Cardiac muscle cell (in vitro differentiated cells and primary cell): ENCODE data around the gene HOXB3. TPM values are rescaled to one million over a fixed set of nuclear protein-coding genes. Genes with fewer than 3 reads are reported as not detected.
"Not testable (repeated sequence)": the region's sequence is repeated elsewhere in the genome, so short reads cannot be mapped to it uniquely, and the experiment has no call there.

Experiments used
- DNase-seq, 2 donors: peaks; one replicate each; pipeline versions ENCODE4 v3.0.0 to v3.0.0-alpha.2; 2010 to 2017; ENCODE audit warnings: low read depth in 1 of 2, low spot score in 1 of 2
- H3K27ac ChIP-seq: fragments of 200-600 bp; sonication (generic); 2 replicates; pipeline ENCODE4 v1.5.1; 2016
- H3K27me3 ChIP-seq: fragments of 200-600 bp; sonication (generic); 2 replicates; pipeline ENCODE4 v1.6.0; 2016; ENCODE audit warnings: control low read depth
- H3K36me3 ChIP-seq: fragments of 200-600 bp; sonication (generic); 2 replicates; pipeline ENCODE4 v1.5.1; 2016; ENCODE audit warnings: control low read depth
- H3K4me1 ChIP-seq: fragments of 200-600 bp; sonication (generic); 2 replicates; pipeline ENCODE4 v1.8.1; 2017; ENCODE audit warnings: low read depth, mild to moderate bottlenecking, mixed run types
- H3K4me3 ChIP-seq: fragments of 200-600 bp; sonication (generic); 2 replicates; pipeline ENCODE4 v1.5.1; 2016; ENCODE audit warnings: mild to moderate bottlenecking
- H3K9me3 ChIP-seq: fragments of 200-600 bp; sonication (generic); 2 replicates; pipeline ENCODE4 v1.5.1; 2017; ENCODE audit warnings: low read depth, mild to moderate bottlenecking, control low read depth
- polyA plus RNA-seq: library from polyadenylated mRNA; unstranded; fragments of >200 nt; fragmentation: Nextera tagmentation; extraction: Ambion mirVana; gene quantifications from 2 replicates; pipeline ENCODE4 v1.2.1, GENCODE V29; 2016
- total RNA-seq: library from RNA; depleted of rRNA; stranded (reverse); fragments of >200 nt; gene quantifications from 2 replicates; pipeline ENCODE4 v1.2.3, GENCODE V29; 2016
- TF ChIP-seq, protein P1 (sequence below): IDR thresholded peaks from 2 replicates; pipeline ENCODE4 v1.5.1; 2012; ENCODE audit warnings: low read depth, mild to moderate bottlenecking, low read length

HOXB3 gene
- total and polyA plus RNA-seq, 2 experiments from 2014 or later = 24.9 to 37.7 TPM

DNA sequence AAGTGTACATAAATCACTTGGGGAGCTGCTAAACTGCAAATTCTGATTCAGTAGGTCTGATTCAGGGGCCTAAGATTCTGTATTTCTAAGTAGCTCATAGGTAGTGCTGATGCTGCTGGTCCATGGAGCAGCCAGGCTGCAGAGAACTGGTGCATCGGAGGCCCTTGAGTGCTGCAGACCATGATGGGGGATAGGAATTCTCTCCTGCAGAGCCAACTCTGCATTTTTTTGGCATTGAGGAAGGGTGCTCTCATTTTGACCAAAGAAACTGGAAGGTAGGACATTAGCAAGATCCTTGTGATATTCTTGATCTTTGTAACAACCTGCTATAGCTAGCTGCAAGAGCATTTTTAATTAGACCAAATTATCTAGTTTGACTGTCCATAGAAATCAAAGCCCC, 49.8 kb downstream of the HOXB3 start:
- peak overlapping the region; percentile 98 for H3K27ac ChIP-seq
- H3K27me3 ChIP-seq = no peaks in the 10 kb centered on the region
- peak overlapping the region; percentile 90 for H3K4me3 ChIP-seq
- H3K4me1 ChIP-seq = peaks cover 22% of the 10 kb centered on the region
- no peak for DNase-seq
- peaks cover 7% of the 10 kb centered on the region for H3K36me3 ChIP-seq
- TF ChIP-seq, protein P1, sequence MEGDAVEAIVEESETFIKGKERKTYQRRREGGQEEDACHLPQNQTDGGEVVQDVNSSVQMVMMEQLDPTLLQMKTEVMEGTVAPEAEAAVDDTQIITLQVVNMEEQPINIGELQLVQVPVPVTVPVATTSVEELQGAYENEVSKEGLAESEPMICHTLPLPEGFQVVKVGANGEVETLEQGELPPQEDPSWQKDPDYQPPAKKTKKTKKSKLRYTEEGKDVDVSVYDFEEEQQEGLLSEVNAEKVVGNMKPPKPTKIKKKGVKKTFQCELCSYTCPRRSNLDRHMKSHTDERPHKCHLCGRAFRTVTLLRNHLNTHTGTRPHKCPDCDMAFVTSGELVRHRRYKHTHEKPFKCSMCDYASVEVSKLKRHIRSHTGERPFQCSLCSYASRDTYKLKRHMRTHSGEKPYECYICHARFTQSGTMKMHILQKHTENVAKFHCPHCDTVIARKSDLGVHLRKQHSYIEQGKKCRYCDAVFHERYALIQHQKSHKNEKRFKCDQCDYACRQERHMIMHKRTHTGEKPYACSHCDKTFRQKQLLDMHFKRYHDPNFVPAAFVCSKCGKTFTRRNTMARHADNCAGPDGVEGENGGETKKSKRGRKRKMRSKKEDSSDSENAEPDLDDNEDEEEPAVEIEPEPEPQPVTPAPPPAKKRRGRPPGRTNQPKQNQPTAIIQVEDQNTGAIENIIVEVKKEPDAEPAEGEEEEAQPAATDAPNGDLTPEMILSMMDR = no peak
- no peaks in the 10 kb centered on the region for H3K9me3 ChIP-seq

DNA sequence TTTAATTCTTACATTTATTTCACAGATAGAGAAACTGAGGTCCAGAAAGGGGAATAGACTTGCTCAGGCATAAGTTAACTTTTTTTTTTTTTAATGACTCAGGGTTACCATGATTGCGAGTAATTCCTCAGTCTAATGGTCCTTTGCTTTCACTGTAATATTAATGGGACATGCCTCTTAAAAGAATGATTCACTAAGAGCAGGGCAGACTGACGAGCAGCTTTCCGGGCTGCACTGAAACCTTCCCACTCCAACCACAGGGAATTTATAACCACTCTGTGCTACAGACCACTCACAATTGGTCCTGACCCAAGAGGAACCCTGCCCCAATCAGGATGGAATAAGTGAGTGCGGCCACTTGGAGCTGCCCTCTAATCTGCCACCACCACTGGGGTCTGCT, 50.9 kb downstream of the HOXB3 start:
- Histone ChIP-seq H3K27ac (no peak overlapping the region), H3K36me3 (peaks cover 7% of the 10 kb centered on the region), H3K4me1 (peaks cover 23% of the 10 kb centered on the region), H3K27me3 (no peaks in the 10 kb centered on the region), H3K9me3 (no peaks in the 10 kb centered on the region), H3K4me3 (no peak overlapping the region)
- TF ChIP-seq, protein P1 = no peak
- peak in 1 of 2 donors; percentile 63 for DNase-seq

DNA sequence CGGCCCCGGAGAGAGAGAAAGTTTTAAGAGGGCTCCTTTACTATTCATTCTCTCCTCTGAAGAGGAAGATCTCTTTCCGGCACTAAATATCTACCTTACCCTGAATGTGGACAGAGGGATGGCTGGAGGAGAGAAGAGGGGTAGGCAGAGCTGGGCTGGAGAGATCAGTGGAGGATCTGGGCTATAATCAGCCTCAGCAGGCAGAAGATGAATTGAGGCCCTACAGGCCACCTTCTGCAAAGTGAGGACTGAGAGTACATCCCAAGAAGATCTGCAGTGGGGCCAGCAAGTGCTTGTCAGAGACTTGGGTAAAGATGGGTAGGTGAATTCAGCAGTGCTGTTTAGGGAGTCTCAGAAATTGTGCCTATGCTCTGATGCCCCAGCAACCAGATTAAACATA, 52.7 kb downstream of the HOXB3 start:
- Histone ChIP-seq H3K36me3 (no peaks in the 10 kb centered on the region), H3K4me1 (peaks cover 36% of the 10 kb centered on the region), H3K27ac (no peak overlapping the region), H3K27me3 (no peaks in the 10 kb centered on the region), H3K9me3 (no peaks in the 10 kb centered on the region), H3K4me3 (no peak overlapping the region)
- TF ChIP-seq, protein P1 = no peak
- no peak for DNase-seq

DNA sequence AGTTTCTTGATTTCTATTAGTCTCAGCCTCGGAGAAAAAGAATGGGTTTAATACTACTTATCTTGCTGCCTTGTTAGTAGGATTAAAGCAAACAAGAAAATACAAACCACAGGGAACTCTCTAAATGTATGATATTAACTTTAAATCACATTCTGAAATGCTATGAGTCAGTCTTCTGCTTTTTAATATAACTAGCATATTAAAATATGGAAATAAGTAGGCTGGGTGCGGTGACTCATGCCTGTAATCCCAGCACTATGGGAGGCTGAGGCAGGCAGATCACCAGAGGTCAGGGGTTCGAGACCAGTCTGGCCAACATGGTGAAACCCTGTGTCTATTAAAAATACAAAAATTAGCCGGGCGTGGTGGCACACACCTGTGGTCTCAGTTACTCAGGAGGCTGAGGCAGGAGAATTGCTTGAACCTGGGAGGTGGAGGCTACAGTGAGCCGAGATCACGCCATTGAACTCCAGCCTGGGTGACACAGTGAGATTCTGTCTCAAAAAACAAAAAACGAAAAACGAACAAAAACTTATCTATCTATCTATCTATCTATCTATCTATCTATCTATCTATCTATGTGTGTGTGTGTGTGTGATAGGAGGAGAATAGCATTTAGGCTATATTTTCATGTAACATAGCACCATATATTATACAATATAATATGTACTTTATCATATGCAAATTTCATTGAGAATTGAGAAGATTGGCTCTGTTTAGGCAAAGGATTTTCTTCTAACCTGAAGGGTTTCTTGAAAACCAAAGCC, 54.1 kb downstream of the HOXB3 start:
- not testable (repeated sequence) for DNase-seq, H3K36me3 ChIP-seq, H3K27ac ChIP-seq, H3K4me3 ChIP-seq, H3K9me3 ChIP-seq, H3K27me3 ChIP-seq
- H3K4me1 ChIP-seq = peaks cover 45% of the 10 kb centered on the region

DNA sequence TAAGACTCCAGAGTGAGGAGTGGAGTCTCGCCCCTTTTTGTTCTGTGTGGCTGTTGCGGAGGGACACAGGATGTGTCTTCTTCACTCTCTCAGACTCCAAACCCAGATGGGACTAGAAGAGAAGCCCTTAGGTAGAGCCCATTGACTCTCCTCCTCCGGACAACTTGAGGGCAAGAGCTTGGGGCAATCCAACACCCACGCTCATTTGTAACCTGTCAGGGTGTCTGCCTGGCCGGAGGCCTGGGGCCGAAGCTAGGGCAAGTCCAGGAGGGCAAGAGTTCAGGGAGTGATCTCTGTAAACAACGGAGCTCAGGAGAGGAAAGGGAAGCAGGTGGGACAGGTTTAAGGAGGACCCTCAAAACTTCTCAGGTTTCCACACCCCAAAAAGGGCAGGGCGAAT, 57.8 kb downstream of the HOXB3 start:
- Histone ChIP-seq H3K27ac (no peak overlapping the region), H3K4me3 (no peak overlapping the region), H3K36me3 (no peaks in the 10 kb centered on the region), H3K27me3 (no peaks in the 10 kb centered on the region), H3K4me1 (peaks cover 63% of the 10 kb centered on the region), H3K9me3 (no peaks in the 10 kb centered on the region)
- TF ChIP-seq, protein P1 = no peak
- no peak for DNase-seq

DNA sequence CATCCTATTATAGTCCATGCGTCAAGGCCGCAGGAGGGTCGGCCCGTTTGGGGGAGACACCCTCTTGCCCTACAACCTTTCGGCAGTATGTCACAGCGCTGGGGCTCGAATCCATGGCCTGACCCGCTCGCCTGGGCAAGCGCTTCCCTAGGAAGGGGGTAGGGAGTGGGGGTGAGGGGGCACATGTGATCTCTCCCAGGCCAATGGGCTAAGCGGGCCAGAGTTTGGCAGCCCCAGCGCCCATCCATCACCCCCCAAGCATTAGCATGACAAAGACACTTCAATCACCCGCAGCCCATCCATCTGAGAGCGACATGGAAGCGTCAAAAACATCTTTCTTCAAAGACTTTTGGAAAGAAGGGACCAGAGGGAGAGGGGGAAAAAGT, 59.2 kb downstream of the HOXB3 start, which contains the start of gene HOXB1:
TSS of gene HOXB1 (minus strand) at position 125 of the 386 bp plus-strand sequence. CDS start at position 18, 107 bp downstream.
- Histone ChIP-seq H3K36me3 (no peaks in the 10 kb centered on the region), H3K4me1 (peaks cover 77% of the 10 kb centered on the region), H3K4me3 (no peak within 1 kb of the TSS), H3K27ac (peak within 1 kb of the TSS; percentile 68), H3K9me3 (no peaks in the 10 kb centered on the region), H3K27me3 (no peaks in the 10 kb centered on the region)
- TF ChIP-seq, protein P1 = no peak
- no peak for DNase-seq
